HepG2 (cell line): Measurements from ENCODE around the gene HACL1. TPM values are rescaled to one million over a fixed set of nuclear protein-coding genes. Genes with fewer than 3 reads are reported as not detected.

Experiments used
- ATAC-seq: fragments of 200-7000 bp; cut with Tn5 transposase; 3 replicates; pipeline ENCODE4 v1.9.1; 2020; ENCODE audit warnings: mild to moderate bottlenecking, moderate library complexity
- BruUV-seq: library from RNA; stranded (reverse); fragments of 400-500 nt; replicated peaks from 2 replicates; lab custom pipeline; 2021; lab: Mats Ljungman, UMichigan
- CTCF ChIA-PET: fragments of 300-600 bp; formaldehyde crosslinking; extraction: SDS; loops from one replicate; lab custom pipeline; 2021; ENCODE audit warnings: low total read pairs, inconsistent platforms, low intra/inter-chr PET ratio; lab: Yijun Ruan, JAX
- POLR2A ChIA-PET: fragments of 350-600 bp; sonication (Branson Sonifier 250); formaldehyde crosslinking; loops from one replicate; lab custom pipeline; 2020; ENCODE audit warnings: antibody characterized with exemption, inconsistent platforms; lab: Yijun Ruan, JAX
- DNase-seq: peaks from one replicate; pipeline ENCODE4 v3.0.0-alpha.2; 2015; ENCODE audit warnings: low spot score
- FAIRE-seq: peaks from 3 replicates; lab custom pipeline; 2011; peaks lifted over from hg19 to GRCh38; lab: Jason Lieb, UNC
- H2AFZ ChIP-seq: one replicate; pipeline ENCODE4 v1.6.1; 2011; ENCODE audit warnings: low read length, inconsistent platforms
- H3K27ac ChIP-seq: fragments of 300-600 bp; 3 replicates; pipeline ENCODE4 v1.8.0; 2011; ENCODE audit warnings: mixed run types, mild to moderate bottlenecking, mixed read lengths, low read length, inconsistent platforms; ENCODE audit not compliant: insufficient read depth; ENCODE audit errors: extremely low read length
- H3K27me3 ChIP-seq, 2 experiments: fragments of 200-600 bp in 1 of 2; 2 replicates in 1 of 2; 3 replicates in 1 of 2; pipeline versions ENCODE4 v1.6.0 to v1.8.0; 2011; ENCODE audit warnings: low read length in 2 of 2, mild to moderate bottlenecking in 2 of 2, moderate library complexity in 2 of 2, inconsistent platforms in 1 of 2; ENCODE audit not compliant: insufficient read depth in 2 of 2, control insufficient read depth in 1 of 2
- H3K36me3 ChIP-seq, 2 experiments: fragments of 200-600 bp in 1 of 2; replicated peaks in 1 of 2; 2 replicates in 1 of 2; 3 replicates in 1 of 2; pipeline versions ENCODE4 v1.5.1 to v1.8.0; 2011; ENCODE audit warnings: low read length in 2 of 2, inconsistent platforms in 1 of 2; ENCODE audit not compliant: insufficient read depth in 2 of 2, control insufficient read depth in 1 of 2
- H3K4me1 ChIP-seq: 2 replicates; pipeline ENCODE4 v1.5.1; 2012; ENCODE audit warnings: low read length, inconsistent platforms; ENCODE audit not compliant: insufficient read depth
- H3K4me2 ChIP-seq: 2 replicates; pipeline ENCODE4 v1.6.0; 2011; ENCODE audit warnings: low read depth, low read length, inconsistent platforms
- H3K4me3 ChIP-seq, 3 experiments: fragments of 200-600 bp in 1 of 3; sonication (generic), shearing (Covaris generic) in 1 of 3; replicated peaks in 1 of 3; 2 replicates each; pipeline ENCODE4 v1.5.1; 2011 to 2016; ENCODE audit warnings: low read length in 3 of 3, inconsistent platforms in 2 of 3, low read depth in 2 of 3, mild to moderate bottlenecking in 2 of 3, control low read depth in 1 of 3, mixed read lengths in 1 of 3; ENCODE audit not compliant: insufficient read depth in 1 of 3
- H3K79me2 ChIP-seq: one replicate; pipeline ENCODE4 v1.6.1; 2011; ENCODE audit warnings: low read length, inconsistent platforms; ENCODE audit not compliant: insufficient read depth
- H3K9ac ChIP-seq: 2 replicates; pipeline ENCODE4 v1.6.0; 2011; ENCODE audit warnings: mild to moderate bottlenecking, low read depth, low read length, inconsistent platforms; ENCODE audit not compliant: insufficient read depth
- H3K9me3 ChIP-seq: 2 replicates; pipeline ENCODE4 v1.5.1; 2012; ENCODE audit warnings: mild to moderate bottlenecking, low read length
- H4K20me1 ChIP-seq: 2 replicates; pipeline ENCODE4 v1.6.0; 2011; ENCODE audit warnings: inconsistent platforms, mild to moderate bottlenecking, low read length, moderate library complexity; ENCODE audit not compliant: insufficient read depth
- ARID2 ChIP-seq: sonication (generic); formaldehyde crosslinking; IDR thresholded peaks from 2 replicates; pipeline ENCODE4 v1.8.1; 2022; ENCODE audit warnings: mild to moderate bottlenecking, missing genetic modification reagents, borderline replicate concordance
- GATAD1 ChIP-seq: IDR thresholded peaks from 2 replicates; pipeline ENCODE4 v1.6.1; 2016; ENCODE audit warnings: missing genetic modification reagents, missing compliant biosample characterization
- GTF3A ChIP-seq: sonication (generic); formaldehyde crosslinking; conservative IDR thresholded peaks from 2 replicates; pipeline ENCODE4 v1.4.0; 2020; ENCODE audit warnings: mild to moderate bottlenecking, missing genetic modification reagents
- HMG20B ChIP-seq: conservative IDR thresholded peaks from 2 replicates; pipeline ENCODE4 v1.6.1; 2016; ENCODE audit warnings: missing genetic modification reagents, missing compliant biosample characterization
- IKZF4 ChIP-seq: sonication (generic); formaldehyde crosslinking; IDR thresholded peaks from 2 replicates; pipeline ENCODE4 v1.5.1; 2020; ENCODE audit warnings: borderline replicate concordance, mild to moderate bottlenecking, low read depth, missing genetic modification reagents; ENCODE audit errors: not compliant biosample characterization
- NR1H2 ChIP-seq: sonication (generic); formaldehyde crosslinking; IDR thresholded peaks from 2 replicates; pipeline ENCODE4 v1.8.1; 2022; ENCODE audit warnings: low read depth, missing genetic modification reagents, borderline replicate concordance
- RNF2 ChIP-seq: fragments of 450-650 bp; conservative IDR thresholded peaks from 2 replicates; pipeline ENCODE4 v1.6.1; 2016; ENCODE audit warnings: low read depth
- SNAPC2 ChIP-seq: sonication (generic); formaldehyde crosslinking; IDR thresholded peaks from 2 replicates; pipeline ENCODE4 v1.8.1; 2022; ENCODE audit warnings: mild to moderate bottlenecking, missing genetic modification reagents
- TFDP1 ChIP-seq: IDR thresholded peaks from 2 replicates; pipeline ENCODE4 v1.6.1; 2016; ENCODE audit warnings: missing compliant biosample characterization, missing genetic modification reagents, borderline replicate concordance
- UBTF ChIP-seq: sonication (generic); formaldehyde crosslinking; IDR thresholded peaks from 2 replicates; pipeline ENCODE4 v1.4.0; 2020; ENCODE audit warnings: mild to moderate bottlenecking, missing genetic modification reagents
- YY1 ChIP-seq: IDR thresholded peaks from 2 replicates; pipeline ENCODE4 v1.6.1; 2011; ENCODE audit warnings: low read length, low read depth, moderate library complexity, mild to moderate bottlenecking; ENCODE audit not compliant: insufficient read depth, insufficient replicate concordance
- ZBTB46 ChIP-seq: sonication (generic); formaldehyde crosslinking; IDR thresholded peaks from 2 replicates; pipeline ENCODE4 v1.4.0; 2020; ENCODE audit warnings: mild to moderate bottlenecking, missing genetic modification reagents, borderline replicate concordance
- ZFP82 ChIP-seq: sonication (generic); formaldehyde crosslinking; IDR thresholded peaks from 2 replicates; pipeline ENCODE4 v1.5.1; 2020; ENCODE audit warnings: mild to moderate bottlenecking, missing genetic modification reagents, borderline replicate concordance
- ZNF280B ChIP-seq: sonication (generic); formaldehyde crosslinking; IDR thresholded peaks from 2 replicates; pipeline ENCODE4 v1.5.0; 2020; ENCODE audit warnings: missing genetic modification reagents, mild to moderate bottlenecking, borderline replicate concordance
- ZNF614 ChIP-seq: IDR thresholded peaks from 2 replicates; pipeline ENCODE4 v1.6.1; 2018; ENCODE audit warnings: missing biosample characterization, missing genetic modification reagents, inconsistent platforms, borderline replicate concordance
- ZNF782 ChIP-seq: sonication (generic); formaldehyde crosslinking; IDR thresholded peaks from 2 replicates; pipeline ENCODE4 v1.4.0; 2020; ENCODE audit warnings: missing genetic modification reagents, mild to moderate bottlenecking, borderline replicate concordance
- WGBS: methylation state at CpG from one replicate; pipeline ENCODE4 v1.1.6; 2017; ENCODE audit warnings: low lambda C conversion rate; 5-methylcytosine and 5-hydroxymethylcytosine counted together
- in situ Hi-C: cut with HindIII; loops from 2 replicates; pipeline ENCODE4 v1.10.0; 2017; ENCODE audit warnings: low pct_unique_long_range_greater_than_20kb; ENCODE audit not compliant: extremely low pct_ligation_motif_present
- intact Hi-C: fragments of 100-400 bp; cut with micrococcal nuclease; formaldehyde crosslinking; loops from one replicate; pipeline ENCODE4 v1.10.0; 2022; ENCODE audit not compliant: unreplicated experiment
- polyA plus RNA-seq, 8 experiments: library from polyadenylated mRNA; depleted of rRNA in 3 of 8; stranded (reverse) in 7 of 8; unstranded in 1 of 8; fragments of >200 nt; fragmentation: Illumina TruSeq in 4 of 8; extraction: Trizol in 4 of 8; gene quantifications; 2 replicates each; pipeline versions ENCODE4 v1.2.1 to v1.2.3, GENCODE V29; 2011 to 2016; ENCODE audit warnings: low read depth in 4 of 8, missing spikeins in 1 of 8, mixed read lengths in 1 of 8; ENCODE audit not compliant: insufficient read depth in 1 of 8
- total RNA-seq, 5 experiments: library from RNA; depleted of rRNA; stranded (reverse); fragments of >200 nt; fragmentation: Illumina TruSeq; extraction: Trizol; gene quantifications; 2 replicates each; pipeline ENCODE4 v1.2.3, GENCODE V29; 2016; ENCODE audit warnings: low read depth in 1 of 5

The HACL1 gene
- total and polyA plus RNA-seq, 2 of the 13 experiments (the other 11 are each of a cell fraction or from before 2014, with no cell fraction given), result 22.1 to 25.7 TPM

- TF ChIP-seq ZNF280B (CRISPR knock-in tag), result no peak
- no peak for TF ChIP-seq IKZF4 (CRISPR knock-in tag)
- TF ChIP-seq GTF3A (CRISPR knock-in tag), result no peak
- no peak for TF ChIP-seq ZNF782
- TF ChIP-seq HMG20B (CRISPR knock-in tag), result no peak
- no peak for TF ChIP-seq RNF2
- TF ChIP-seq ZFP82 (CRISPR knock-in tag), result no peak
- no peak for TF ChIP-seq ZNF614 (CRISPR knock-in tag)
- no peak for TF ChIP-seq ZBTB46 (CRISPR knock-in tag)
Measured at GRCh38 chr3:15638891-15639262, 37.5 kb upstream of the HACL1 start (continued).

GRCh38 chr3:15638193-15638890 lies 37.0 kb upstream of the HACL1 start:
- Histone ChIP-seq H3K9ac (no peak overlapping the region), H2AFZ (no peak overlapping the region), H3K36me3 (no peaks in the 10 kb centered on the region), H3K4me1 (no peaks in the 10 kb centered on the region), H3K4me3 (no peak overlapping the region), H3K4me2 (no peak overlapping the region), H3K27ac (no peak overlapping the region), H4K20me1 (no peaks in the 10 kb centered on the region), H3K27me3 (no peaks in the 10 kb centered on the region), H3K79me2 (no peaks in the 10 kb centered on the region), H3K9me3 (no peaks in the 10 kb centered on the region)
- ChIA-PET CTCF (no interaction called here), POLR2A (no interaction called here)
- WGBS, result 93% methylated on average over 6 of the region's 6 CpGs
- DNase-seq (no peak), ATAC-seq (no peak), FAIRE-seq (no peak)
- in situ Hi-C loops (loop anchor here (25.0 kb wide), 1 partner anchor 599 kb away; no protein-coding TSS in a partner anchor), intact Hi-C loops (no loop called here)
- BruUV-seq, result no TSS peak
- TF ChIP-seq UBTF, result no peak
- TF ChIP-seq YY1, result no peak
- no peak for TF ChIP-seq GATAD1
- no peak for TF ChIP-seq SNAPC2 (CRISPR knock-in tag)
- TF ChIP-seq TFDP1, result no peak
- no peak for TF ChIP-seq ARID2 (CRISPR knock-in tag)
- no peak for TF ChIP-seq NR1H2 (CRISPR knock-in tag)
